HEK293 (cell line): ENCODE measurements around the gene COX8A.

Source experiments
- CTCF ChIP-seq: fragments of 450-650 bp; formaldehyde crosslinking; IDR thresholded peaks from 2 replicates; pipeline ENCODE4 v1.5.1; 2016; ENCODE audit warnings: missing biosample characterization, missing genetic modification characterization
- ZNF404 ChIP-seq: fragments of 450-650 bp; formaldehyde crosslinking; IDR thresholded peaks from 2 replicates; pipeline ENCODE4 v1.5.1; 2017; ENCODE audit warnings: missing biosample characterization, missing genetic modification characterization
- ZSCAN18 ChIP-seq: fragments of 450-650 bp; formaldehyde crosslinking; IDR thresholded peaks from 2 replicates; pipeline ENCODE4 v1.5.1; 2016; ENCODE audit warnings: missing biosample characterization, missing genetic modification characterization

GRCh38 chr11:63979426-63979825 is 5.0 kb downstream of the COX8A start:
- no peak for TF ChIP-seq ZNF404 (tag by site-specific recombination)
- no peak for TF ChIP-seq ZSCAN18 (tag by site-specific recombination)
- no peak for TF ChIP-seq CTCF (tag by site-specific recombination)
